ENCODE results near the gene EIF4E3.
A peak's percentile ranks its signal among the peaks of the same experiment; 100 is the strongest.

EIF4E3 gene

DNA sequence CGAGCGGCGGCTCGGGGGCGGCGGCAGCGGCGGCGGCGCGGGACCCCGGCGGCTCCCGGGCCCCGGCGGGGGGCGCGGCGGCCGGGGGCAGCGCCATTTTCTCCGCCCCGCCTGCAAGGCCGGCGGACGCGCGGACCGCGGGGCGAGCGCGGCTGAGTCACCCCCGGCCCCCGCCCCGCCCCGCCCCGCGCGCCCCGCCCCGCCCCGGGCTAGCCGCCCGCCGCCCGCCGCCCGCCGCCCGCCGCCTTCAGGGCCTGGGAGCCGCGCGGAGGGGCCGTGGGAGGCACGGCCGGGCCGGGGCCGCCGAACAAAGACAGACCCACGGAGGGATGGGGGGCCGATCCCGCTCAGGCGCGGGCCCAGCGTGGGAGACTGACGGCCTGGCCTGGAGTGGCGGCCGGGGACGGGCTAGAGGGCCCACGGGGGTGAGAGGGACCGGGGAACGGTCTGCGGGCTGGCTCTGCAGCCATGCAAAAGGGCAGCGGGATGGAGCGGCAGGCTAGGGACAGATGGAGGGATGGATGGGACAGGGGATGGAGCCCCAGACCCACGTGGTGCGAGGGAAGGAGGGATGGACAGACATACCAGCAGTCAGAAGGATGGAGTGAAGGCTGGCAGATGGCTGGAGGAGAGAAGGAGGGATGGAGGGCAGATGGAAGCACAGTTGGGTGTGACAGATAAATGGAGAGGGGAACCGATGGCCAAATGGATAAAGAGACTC, at the start of gene EIF4E3:
Gene EIF4E3, minus strand, starts transcription at position 132 of the 721 bp plus-strand sequence. Its CDS starts 35 bp downstream, at position 97.
- peak in 1 of 4 experiments; percentile 28 for DNase-seq (ENCODE audit: low read depth in 4 of 4, low spot score in 1 of 4)

DNA sequence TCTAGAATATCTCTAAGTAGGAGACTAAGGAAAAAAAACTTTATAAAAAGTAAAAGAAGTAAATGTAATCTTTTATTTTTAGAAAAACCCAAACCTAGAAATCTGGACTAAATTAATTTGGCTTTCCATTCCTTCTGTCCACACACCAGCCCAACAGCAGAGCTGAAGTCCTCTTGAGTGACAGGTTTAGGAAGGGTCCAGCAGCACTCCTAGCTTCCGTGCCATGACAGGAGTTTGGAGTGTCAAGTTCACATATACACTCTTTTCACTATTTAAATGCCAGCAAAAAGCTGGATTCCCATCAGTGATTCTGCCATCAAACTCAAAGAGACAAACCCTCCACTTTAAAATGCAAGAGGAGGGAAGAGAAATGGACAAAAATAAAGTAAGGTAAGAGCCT, 46.7 kb upstream of the EIF4E3 start:
- DNase-seq (ENCODE audit: low read depth in 4 of 4, low spot score in 1 of 4): no peak

DNA sequence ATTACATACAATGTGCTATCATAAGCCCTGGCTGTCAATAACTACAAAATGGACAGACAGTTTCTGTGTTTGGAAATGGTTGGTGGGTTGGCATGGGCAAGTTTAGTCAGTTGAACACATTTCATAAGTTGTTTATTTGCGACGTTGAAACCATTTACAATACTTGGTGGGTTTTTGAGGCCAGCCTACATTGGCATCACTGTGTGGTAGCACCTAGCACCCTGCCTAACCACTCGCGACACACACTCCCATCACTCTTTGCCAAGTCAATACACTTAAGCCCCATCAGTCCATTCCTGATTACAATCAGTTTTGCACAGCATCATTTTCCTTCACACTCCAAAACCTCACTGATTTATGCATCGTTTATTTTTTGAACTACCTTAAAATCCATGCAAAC, 45.9 kb upstream of the EIF4E3 start:
- DNase-seq (ENCODE audit: low read depth in 4 of 4, low spot score in 1 of 4): no peak

DNA sequence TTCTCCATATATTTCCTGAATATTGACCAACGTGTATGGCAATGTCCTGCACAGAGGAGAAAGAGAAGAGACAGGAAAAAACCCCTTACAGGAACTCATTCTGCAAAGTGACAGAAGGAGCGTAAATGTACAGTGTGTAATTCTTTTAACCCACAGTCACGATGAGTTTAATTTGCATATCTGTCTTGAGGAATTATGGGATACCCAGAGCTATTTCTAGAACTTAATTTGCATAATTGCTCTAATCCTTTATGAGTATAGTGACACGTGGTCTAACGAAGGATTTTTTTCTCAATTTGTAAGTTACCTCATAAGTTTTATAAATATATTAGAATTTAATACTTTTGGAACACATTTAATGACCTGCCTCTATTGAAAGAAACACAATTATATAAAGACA, 38.2 kb upstream of the EIF4E3 start:
- DNase-seq (ENCODE audit: low read depth in 4 of 4, low spot score in 1 of 4): no peak

DNA sequence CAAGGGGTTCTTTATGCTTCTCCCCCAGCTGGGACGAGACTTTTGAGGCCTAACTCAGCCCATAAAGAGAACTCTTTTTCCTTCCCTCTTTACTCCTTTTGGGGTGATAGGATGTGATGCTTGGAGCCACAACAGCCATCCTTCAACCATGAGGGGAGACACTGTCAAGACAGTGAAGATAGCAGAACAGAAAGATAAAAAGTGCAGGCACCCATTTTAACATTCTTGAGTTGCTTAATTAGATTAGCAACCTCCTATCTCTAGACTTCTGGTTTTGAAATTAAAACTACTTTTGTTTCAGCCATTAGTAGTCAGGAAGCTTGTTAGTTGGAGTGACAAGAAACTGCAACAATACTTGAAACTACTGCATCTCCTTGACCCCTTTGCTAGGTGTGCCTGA, 34.9 kb upstream of the EIF4E3 start:
- no peak for DNase-seq (ENCODE audit: low read depth in 4 of 4, low spot score in 1 of 4)

DNA sequence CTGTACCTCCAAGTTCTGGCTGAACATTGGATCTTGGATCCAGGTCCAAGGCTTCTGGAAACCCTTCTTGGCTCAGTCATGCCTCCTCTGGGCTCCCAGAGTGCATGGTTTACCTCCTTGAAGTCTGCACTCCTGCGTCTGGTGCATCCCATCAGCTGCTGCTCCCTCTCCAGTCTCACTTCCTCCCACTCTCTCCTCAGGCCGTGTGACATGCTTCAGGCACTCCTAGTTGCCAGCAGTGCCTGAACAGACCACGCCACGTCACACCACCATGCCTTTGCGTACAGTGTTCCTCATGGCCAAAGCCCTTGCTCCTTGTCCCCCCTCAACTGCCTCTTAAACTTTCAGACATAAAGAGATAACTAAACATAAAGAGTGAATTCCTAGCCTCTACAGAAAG, 34.2 kb upstream of the EIF4E3 start:
- DNase-seq (ENCODE audit: low read depth in 4 of 4, low spot score in 1 of 4): no peak

DNA sequence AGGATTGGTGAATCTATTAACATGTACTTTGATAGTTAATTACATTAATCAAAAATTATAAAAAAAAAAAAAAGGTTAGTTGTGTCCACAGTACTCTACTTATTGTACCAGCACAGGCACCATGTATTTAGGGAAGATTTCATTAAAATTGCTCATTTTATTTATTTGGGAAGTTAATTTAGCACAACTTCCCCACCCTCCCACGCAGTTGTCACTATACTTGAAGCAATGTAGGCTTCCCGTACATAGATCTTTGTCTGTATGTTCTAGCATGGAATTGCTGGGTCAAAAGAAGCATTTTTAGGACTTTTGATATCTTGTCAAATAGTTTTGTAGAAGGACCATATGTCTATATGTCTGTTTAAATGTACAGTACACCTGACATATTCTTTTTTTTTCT, 32.9 kb upstream of the EIF4E3 start:
- no peak for DNase-seq (ENCODE audit: low read depth in 4 of 4, low spot score in 1 of 4)

DNA sequence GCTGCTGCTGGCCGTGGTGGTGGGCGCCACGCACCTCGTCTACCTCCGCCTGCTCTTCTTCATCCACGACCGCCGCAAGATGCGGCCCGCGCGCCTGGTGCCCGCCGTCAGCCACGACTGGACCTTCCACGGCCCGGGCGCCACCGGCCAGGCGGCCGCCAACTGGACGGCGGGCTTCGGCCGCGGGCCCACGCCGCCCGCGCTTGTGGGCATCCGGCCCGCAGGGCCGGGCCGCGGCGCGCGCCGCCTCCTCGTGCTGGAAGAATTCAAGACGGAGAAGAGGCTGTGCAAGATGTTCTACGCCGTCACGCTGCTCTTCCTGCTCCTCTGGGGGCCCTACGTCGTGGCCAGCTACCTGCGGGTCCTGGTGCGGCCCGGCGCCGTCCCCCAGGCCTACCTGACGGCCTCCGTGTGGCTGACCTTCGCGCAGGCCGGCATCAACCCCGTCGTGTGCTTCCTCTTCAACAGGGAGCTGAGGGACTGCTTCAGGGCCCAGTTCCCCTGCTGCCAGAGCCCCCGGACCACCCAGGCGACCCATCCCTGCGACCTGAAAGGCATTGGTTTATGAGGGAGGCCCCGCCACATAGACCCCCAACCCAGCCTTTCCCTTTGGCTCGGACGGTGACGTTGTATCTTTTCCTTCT, 29.5 kb upstream of the EIF4E3 start:
- DNase-seq (ENCODE audit: low read depth in 4 of 4, low spot score in 1 of 4): no peak

DNA sequence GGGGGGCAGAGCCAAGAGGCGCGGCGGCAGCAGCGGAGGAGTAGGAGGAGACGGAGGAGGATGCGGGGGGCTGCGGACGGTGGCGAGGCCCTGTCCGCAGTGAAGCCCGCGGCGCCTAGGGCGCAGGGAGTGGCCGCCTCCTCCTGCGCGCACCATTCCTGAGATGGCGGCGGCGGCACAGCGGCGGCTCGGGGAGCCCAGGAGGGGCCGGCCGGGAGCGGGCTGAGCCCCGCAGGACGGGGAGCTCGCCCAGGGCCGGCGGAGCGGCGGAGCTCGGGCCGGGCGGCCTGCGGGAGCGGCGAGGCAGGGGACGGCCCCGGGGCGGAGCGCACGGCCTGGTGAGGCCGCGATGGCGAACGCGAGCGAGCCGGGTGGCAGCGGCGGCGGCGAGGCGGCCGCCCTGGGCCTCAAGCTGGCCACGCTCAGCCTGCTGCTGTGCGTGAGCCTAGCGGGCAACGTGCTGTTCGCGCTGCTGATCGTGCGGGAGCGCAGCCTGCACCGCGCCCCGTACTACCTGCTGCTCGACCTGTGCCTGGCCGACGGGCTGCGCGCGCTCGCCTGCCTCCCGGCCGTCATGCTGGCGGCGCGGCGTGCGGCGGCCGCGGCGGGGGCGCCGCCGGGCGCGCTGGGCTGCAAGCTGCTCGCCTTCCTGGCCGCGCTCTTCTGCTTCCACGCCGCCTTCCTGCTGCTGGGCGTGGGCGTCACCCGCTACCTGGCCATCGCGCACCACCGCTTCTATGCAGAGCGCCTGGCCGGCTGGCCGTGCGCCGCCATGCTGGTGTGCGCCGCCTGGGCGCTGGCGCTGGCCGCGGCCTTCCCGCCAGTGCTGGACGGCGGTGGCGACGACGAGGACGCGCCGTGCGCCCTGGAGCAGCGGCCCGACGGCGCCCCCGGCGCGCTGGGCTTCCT, 28.8 kb upstream of the EIF4E3 start, which contains the start of gene GPR27:
Gene GPR27, plus strand, starts transcription at position 155 of the 909 bp plus-strand sequence. Its CDS starts 195 bp downstream, at position 350.
- peak in 1 of 4 experiments; percentile 14 for DNase-seq (ENCODE audit: low read depth in 4 of 4, low spot score in 1 of 4)

DNA sequence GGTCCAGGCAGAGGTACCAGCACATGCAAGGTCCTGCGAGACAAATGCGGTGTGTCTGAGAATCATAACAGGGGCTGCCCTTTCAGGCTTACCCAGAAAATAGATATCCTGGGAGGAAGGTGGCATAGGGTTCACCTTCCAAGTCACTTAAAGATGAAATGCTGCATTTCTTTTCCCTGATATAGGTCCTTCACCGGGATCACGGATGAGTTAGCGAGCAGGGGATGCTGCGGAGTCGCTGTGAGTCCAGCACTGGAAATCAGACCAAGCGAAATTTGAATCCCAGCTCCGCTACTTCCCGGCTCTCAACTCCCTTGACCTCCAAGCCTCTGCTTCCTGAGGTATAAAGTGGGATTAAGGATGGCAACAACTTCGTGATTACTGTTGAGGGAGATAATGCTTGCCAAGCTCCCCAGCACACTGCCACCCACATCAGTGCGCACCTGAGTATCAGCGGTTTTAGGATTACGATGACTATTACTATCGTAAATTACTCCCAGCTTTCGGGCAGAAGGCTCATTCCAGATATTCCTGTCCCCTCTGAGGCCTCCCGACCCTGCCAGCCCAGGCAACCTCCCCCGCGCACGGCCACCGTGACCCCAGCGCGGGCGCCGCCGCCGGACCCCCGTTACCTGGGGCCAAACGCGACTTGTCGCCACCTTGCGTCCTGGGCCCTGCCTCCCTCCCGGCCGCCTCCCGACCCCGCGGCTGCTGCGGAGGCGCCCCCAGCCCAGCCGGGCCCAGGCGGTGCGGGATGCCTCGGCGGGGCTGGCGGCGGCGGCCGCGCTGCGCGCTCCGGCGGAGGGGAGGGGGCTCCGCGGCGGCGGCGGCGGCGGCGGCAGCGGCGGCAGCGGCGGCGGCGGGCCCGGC, 27.9 kb upstream of the EIF4E3 start:
- DNase-seq (ENCODE audit: low read depth in 4 of 4, low spot score in 1 of 4): no peak

DNA sequence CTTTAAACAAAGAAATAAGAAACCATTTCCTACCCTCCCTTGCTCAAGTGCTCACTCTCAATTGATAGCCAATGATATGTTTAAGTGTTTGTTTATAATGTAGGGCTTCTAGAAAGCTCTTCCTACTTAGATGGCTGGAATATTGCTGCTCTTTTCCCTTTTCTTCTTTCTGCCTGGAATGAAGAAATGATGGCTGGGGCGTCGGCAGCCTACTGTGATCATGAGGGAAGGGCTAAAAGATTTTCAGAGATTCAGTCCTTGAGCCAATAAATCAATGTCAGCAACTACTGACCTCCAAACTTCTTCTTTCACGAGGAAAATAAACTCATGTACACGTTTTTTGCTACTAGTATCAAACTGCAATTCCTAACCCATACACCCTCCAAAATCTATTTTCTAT, 26.4 kb upstream of the EIF4E3 start:
- no peak for DNase-seq (ENCODE audit: low read depth in 4 of 4, low spot score in 1 of 4)

DNA sequence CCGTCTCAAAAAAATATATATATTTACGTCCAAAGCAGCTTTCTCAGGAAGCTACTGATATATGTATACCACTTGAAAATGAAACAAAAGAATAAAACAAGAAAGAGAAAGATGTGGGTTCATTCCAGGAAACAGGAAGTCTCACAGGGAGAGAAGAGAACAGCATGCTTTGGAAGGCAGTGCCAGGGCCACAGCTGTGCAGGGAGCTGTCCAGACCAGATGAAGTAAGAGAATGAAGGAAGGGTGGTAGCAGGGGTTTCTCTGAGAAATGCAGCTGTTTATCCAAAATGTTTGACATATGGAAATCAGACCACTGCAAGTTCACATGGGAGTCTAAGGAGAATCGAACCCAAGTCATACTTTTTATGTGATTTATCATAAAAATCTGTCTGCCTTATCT, 19.5 kb upstream of the EIF4E3 start:
- no peak for DNase-seq (ENCODE audit: low read depth in 4 of 4, low spot score in 1 of 4)

DNA sequence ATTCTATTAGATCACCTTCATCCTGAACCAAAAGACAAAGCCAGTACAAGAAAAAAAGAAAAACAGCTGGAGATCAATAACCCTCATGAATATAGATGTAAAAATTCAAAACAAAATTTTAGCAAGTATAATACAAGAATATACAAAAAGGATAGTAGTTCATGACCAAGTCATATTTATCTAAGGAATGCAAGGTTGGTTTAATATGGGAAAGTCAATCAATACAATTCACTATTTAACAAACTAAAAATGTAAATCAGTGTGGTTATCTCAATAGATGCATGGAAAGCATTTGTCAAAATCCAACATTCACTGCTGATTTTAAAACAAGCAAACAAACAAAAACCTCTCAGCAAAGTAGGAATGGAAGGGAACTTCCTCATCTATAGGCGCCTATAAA, 17.4 kb upstream of the EIF4E3 start:
- no peak for DNase-seq (ENCODE audit: low read depth in 4 of 4, low spot score in 1 of 4)

DNA sequence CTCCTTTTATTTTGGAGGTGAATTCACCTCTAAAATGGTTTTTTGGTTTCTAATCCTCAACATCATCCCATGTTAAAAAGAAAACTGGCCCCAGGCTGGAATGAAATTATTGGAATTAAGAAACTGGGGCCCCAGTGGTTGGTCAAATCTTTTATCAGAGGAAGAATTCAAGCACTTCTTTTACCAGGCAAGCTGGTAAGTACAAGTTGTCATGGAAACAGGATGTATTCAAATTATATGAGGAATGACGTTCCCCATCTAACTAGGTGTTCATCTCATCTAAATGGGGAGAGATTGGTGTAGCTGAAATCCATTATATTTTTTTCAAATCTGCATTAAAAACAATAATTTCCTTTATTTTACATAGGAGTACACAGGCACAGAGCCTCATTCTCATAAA, 9.7 kb upstream of the EIF4E3 start:
- DNase-seq (ENCODE audit: low read depth in 4 of 4, low spot score in 1 of 4): no peak

DNA sequence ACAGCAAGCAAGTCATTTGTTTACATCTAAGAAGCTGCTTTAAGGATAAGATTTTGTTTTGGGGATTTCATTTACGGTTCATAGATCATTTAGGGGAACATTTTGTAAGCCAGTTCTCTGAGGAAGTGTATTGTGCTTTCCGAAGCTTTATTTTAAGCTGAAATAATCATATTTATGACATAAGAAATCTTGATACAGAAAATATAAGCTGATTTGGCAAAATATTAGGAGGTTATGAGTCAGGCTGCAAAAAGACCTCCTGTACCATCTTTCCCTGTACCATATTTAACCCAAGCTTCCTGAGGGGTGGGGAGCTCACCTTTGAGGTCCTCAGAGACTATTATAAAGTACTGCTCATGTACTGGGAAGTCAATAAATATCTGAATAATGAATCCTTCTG, 8.1 kb upstream of the EIF4E3 start:
- DNase-seq (ENCODE audit: low read depth in 4 of 4, low spot score in 1 of 4): no peak

DNA sequence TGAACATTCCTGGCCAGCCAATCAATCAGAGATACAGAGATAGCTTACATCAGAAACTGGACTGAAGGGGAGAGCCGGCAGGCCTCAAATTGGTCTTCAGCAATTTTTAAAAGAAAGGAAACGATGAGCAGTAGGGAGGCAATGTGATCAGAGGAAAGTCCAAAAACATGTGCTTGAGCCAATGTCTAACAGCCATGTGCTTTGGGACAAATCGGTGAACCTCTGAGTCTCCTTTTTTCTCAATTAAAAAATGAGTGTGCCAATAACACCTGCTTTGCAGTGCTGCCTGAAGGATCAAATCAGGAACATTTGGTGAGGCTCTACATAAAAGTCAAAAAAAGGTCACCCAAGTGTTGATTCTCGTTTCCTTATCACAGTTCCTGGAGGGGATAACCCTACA, 7.4 kb upstream of the EIF4E3 start:
- DNase-seq (ENCODE audit: low read depth in 4 of 4, low spot score in 1 of 4): no peak

DNA sequence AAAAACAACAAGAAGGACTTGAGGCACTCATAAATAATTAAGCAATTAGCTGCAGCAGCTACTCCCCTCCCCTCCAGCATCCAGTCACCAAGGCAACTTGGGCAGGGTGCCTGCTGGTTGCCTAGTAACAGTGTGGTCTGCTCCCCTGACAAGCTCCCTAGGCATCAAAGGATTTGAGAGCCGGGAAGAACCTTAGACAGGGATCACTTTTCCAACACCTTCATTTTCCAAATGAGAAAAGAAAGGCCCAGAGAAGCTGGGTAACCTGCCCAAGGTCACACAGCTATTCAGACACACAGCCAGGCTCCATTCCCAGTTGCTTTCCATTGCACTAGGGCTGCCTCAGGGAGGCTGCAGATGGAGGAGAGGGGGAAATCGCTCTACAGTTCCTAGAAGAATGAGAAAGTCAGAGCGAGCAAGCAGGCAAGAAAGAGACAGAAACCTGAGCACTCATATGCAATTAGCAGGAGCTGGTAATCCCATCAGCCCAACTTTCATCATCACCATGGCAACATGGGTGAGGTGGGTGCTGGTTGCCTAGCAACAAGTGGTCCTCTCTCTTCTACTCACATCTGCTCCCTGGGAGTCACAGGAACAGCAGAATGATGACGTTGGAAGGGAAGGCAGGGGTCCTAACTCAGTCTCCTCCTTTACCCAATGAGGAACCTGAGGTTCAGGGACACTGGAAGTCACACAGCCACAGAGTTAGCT, 3.6 kb upstream of the EIF4E3 start:
- no peak for DNase-seq (ENCODE audit: low read depth in 4 of 4, low spot score in 1 of 4)

DNA sequence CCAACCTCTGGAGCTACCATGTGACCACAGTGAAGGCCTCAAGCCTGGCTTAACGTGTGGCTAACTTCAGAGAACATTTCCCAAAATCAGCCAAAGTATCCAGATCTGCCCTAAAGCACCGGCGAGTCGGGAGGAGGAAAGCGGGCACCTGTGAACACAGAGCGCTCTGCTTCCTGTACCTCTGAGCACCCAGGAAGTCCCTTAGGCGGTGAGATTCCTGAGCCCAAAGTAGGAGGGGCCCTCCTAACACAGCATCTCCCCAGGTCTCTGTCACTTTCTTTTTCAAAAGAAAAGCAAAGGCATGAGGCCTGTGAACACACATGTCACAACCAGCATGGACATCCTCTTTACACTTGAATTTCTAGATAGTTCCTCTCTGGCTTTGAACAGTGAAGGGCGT, 944 bp upstream of the EIF4E3 start:
- DNase-seq (ENCODE audit: low read depth in 4 of 4, low spot score in 1 of 4): no peak

DNA sequence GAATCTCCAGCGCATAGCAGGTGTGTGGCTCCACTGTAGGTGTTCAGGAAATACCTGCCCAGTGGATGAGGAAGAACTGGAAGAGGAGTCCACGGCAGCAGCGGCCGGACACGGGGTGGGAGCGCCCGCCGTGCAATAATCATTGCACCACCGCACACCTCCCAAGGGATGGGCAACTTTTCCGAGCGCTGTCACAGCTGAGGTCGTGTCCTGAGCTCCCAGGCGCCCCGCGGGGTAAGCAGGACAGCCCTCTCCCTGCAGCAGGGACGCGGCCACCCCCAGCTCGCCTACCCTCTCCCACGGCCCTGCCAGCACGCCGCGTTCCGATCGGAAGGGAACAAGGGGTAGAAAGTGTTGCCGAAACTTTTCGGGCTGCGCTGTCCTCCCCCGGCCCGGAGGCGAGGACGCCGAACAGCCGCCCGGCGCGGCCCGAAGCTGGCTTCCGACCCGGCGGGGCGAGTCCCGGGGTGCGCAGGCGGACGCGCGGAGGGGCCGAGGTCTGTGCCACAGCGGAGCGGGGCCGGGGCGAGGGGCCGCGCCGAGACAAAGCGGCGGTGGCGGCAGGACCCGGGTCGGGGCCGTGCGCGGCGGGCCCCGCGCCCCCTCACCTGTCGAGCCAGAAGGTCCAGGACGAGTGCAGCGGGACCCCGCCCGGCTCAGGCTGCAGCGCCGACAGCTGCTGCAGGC, 475 bp downstream of the EIF4E3 start:
- DNase-seq (ENCODE audit: low read depth in 4 of 4, low spot score in 1 of 4): no peak

DNA sequence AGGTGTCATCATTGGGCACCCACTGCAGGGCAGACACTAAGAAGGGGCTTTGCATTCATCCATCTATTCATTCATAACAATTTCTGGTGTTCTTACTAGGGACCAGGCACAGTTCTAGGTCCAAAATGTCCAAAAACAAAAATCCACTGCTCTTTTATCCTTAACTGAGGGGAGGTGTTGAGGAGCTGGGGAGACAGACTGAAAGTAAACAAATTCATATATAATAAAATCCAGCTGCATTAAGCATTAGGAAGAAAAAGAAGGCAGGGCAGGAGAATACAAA, 1.1 kb downstream of the EIF4E3 start:
- no peak for DNase-seq (ENCODE audit: low read depth in 4 of 4, low spot score in 1 of 4)

All from stimulated activated CD4-positive, alpha-beta T cell treated with anti-CD3 and anti-CD28 coated beads, Interleukin-1b, Interleukin-23, amount 100 ng/mL, for 24 hours (primary cell).